Measurements from ENCODE around the gene EHBP1L1. TPM values are rescaled to one million over a fixed set of nuclear protein-coding genes. Genes with fewer than 3 reads are reported as not detected.

EHBP1L1 gene
- polyA plus RNA-seq, 1 donor (not counting 4 experiments of a cell fraction or from before 2014, with no cell fraction given): 10.4 TPM

- Histone ChIP-seq H4K20me1 (ENCODE audit: control insufficient read depth, extremely low read depth, insufficient read depth, low read length) (no peaks in the 10 kb centered on the region), H3K27me3 (ENCODE audit: control insufficient read depth, extremely low read depth, insufficient read depth, low read length) (no peaks in the 10 kb centered on the region), H3K9ac (ENCODE audit: control insufficient read depth, extremely low read depth, insufficient read depth, low read length) (no peak overlapping the region), H3K4me2 (ENCODE audit: control insufficient read depth, extremely low read depth, insufficient read depth, low read depth, low read length) (no peak overlapping the region), H3K9me1 (ENCODE audit: control insufficient read depth, extremely low read depth, insufficient read depth, low read length) (no peaks in the 10 kb centered on the region), H3K4me1 (ENCODE audit: control insufficient read depth, extremely low read depth, insufficient read depth, low read length) (peaks cover 3% of the 10 kb centered on the region), H2AFZ (ENCODE audit: control insufficient read depth, low read length) (no peak overlapping the region), H3K27ac (ENCODE audit: control insufficient read depth, insufficient read depth, low read length) (no peak overlapping the region), H3K4me3 (ENCODE audit: control insufficient read depth in 2 of 3, extremely low read depth in 1 of 3, insufficient read depth in 2 of 3, low read depth in 1 of 3, low read length in 3 of 3) (no peak overlapping the region), H3K79me2 (ENCODE audit: control insufficient read depth, insufficient read depth, low read length) (no peaks in the 10 kb centered on the region), H3K9me3 (ENCODE audit: control insufficient read depth, low read depth, low read length) (no peaks in the 10 kb centered on the region), H3K36me3 (ENCODE audit: control insufficient read depth in 2 of 2, extremely low read depth in 1 of 2, insufficient read depth in 2 of 2, low read length in 2 of 2) (no peaks in the 10 kb centered on the region)
- dilution Hi-C loops (cut with MboI; ENCODE audit: extremely low pct_ligation_motif_present, low sequenced_read_pairs): no loop called here
- TF ChIP-seq EZH2 (IDR thresholded peaks at IDR 0.05; ENCODE audit: low read length): no peak
- DNase-seq (ENCODE audit: low read depth, low spot score) (no peak), FAIRE-seq (no peak)
Observed at GRCh38 chr11:65547446-65548125, 28.3 kb upstream of the EHBP1L1 start.

GRCh38 chr11:65548395-65548794, 27.5 kb upstream of the EHBP1L1 start:
- no peaks in the 10 kb centered on the region for H3K27me3 ChIP-seq (ENCODE audit: control insufficient read depth, extremely low read depth, insufficient read depth, low read length)
- no peak overlapping the region for H3K9ac ChIP-seq (ENCODE audit: control insufficient read depth, extremely low read depth, insufficient read depth, low read length)
- H3K9me3 ChIP-seq (ENCODE audit: control insufficient read depth, low read depth, low read length): no peaks in the 10 kb centered on the region
- no peak overlapping the region for H2AFZ ChIP-seq (ENCODE audit: control insufficient read depth, low read length)
- dilution Hi-C loops (cut with MboI; ENCODE audit: extremely low pct_ligation_motif_present, low sequenced_read_pairs): no loop called here
- no peak overlapping the region for H3K4me3 ChIP-seq (ENCODE audit: control insufficient read depth in 2 of 3, extremely low read depth in 1 of 3, insufficient read depth in 2 of 3, low read depth in 1 of 3, low read length in 3 of 3)
- no peak overlapping the region for H3K27ac ChIP-seq (ENCODE audit: control insufficient read depth, insufficient read depth, low read length)
- no peaks in the 10 kb centered on the region for H4K20me1 ChIP-seq (ENCODE audit: control insufficient read depth, extremely low read depth, insufficient read depth, low read length)
- no peak overlapping the region for H3K4me2 ChIP-seq (ENCODE audit: control insufficient read depth, extremely low read depth, insufficient read depth, low read depth, low read length)
- TF ChIP-seq EZH2 (IDR thresholded peaks at IDR 0.05; ENCODE audit: low read length) (no peak), CTCF (optimal IDR thresholded peaks at IDR 0.05 in 1 of 3, IDR thresholded peaks at IDR 0.05 in 1 of 3, conservative IDR thresholded peaks at IDR 0.05 in 1 of 3; ENCODE audit: extremely low read depth in 1 of 3, insufficient read depth in 2 of 3, low read length in 3 of 3) (no peak)
- no peaks in the 10 kb centered on the region for H3K36me3 ChIP-seq (ENCODE audit: control insufficient read depth in 2 of 2, extremely low read depth in 1 of 2, insufficient read depth in 2 of 2, low read length in 2 of 2)
- H3K4me1 ChIP-seq (ENCODE audit: control insufficient read depth, extremely low read depth, insufficient read depth, low read length): peaks cover 3% of the 10 kb centered on the region
- FAIRE-seq (no peak), DNase-seq (ENCODE audit: low read depth, low spot score) (no peak)
- H3K9me1 ChIP-seq (ENCODE audit: control insufficient read depth, extremely low read depth, insufficient read depth, low read length): no peaks in the 10 kb centered on the region
- no peaks in the 10 kb centered on the region for H3K79me2 ChIP-seq (ENCODE audit: control insufficient read depth, insufficient read depth, low read length)

- Histone ChIP-seq H3K9me3 (ENCODE audit: control insufficient read depth, low read depth, low read length) (no peaks in the 10 kb centered on the region), H3K9me1 (ENCODE audit: control insufficient read depth, extremely low read depth, insufficient read depth, low read length) (no peaks in the 10 kb centered on the region), H3K4me2 (ENCODE audit: control insufficient read depth, extremely low read depth, insufficient read depth, low read depth, low read length) (no peak overlapping the region), H3K4me1 (ENCODE audit: control insufficient read depth, extremely low read depth, insufficient read depth, low read length) (peaks cover 3% of the 10 kb centered on the region), H2AFZ (ENCODE audit: control insufficient read depth, low read length) (no peak overlapping the region), H3K27me3 (ENCODE audit: control insufficient read depth, extremely low read depth, insufficient read depth, low read length) (no peaks in the 10 kb centered on the region), H4K20me1 (ENCODE audit: control insufficient read depth, extremely low read depth, insufficient read depth, low read length) (no peaks in the 10 kb centered on the region), H3K79me2 (ENCODE audit: control insufficient read depth, insufficient read depth, low read length) (no peaks in the 10 kb centered on the region), H3K9ac (ENCODE audit: control insufficient read depth, extremely low read depth, insufficient read depth, low read length) (no peak overlapping the region), H3K36me3 (ENCODE audit: control insufficient read depth in 2 of 2, extremely low read depth in 1 of 2, insufficient read depth in 2 of 2, low read length in 2 of 2) (no peaks in the 10 kb centered on the region), H3K27ac (ENCODE audit: control insufficient read depth, insufficient read depth, low read length) (no peak overlapping the region), H3K4me3 (ENCODE audit: control insufficient read depth in 2 of 3, extremely low read depth in 1 of 3, insufficient read depth in 2 of 3, low read depth in 1 of 3, low read length in 3 of 3) (no peak overlapping the region)
- TF ChIP-seq EZH2 (IDR thresholded peaks at IDR 0.05; ENCODE audit: low read length) (no peak), CTCF (optimal IDR thresholded peaks at IDR 0.05 in 1 of 3, IDR thresholded peaks at IDR 0.05 in 1 of 3, conservative IDR thresholded peaks at IDR 0.05 in 1 of 3; ENCODE audit: extremely low read depth in 1 of 3, insufficient read depth in 2 of 3, low read length in 3 of 3) (no peak)
- dilution Hi-C loops (cut with MboI; ENCODE audit: extremely low pct_ligation_motif_present, low sequenced_read_pairs): no loop called here
- DNase-seq (ENCODE audit: low read depth, low spot score) (no peak), FAIRE-seq (no peak)
Observed at GRCh38 chr11:65549096-65549495, 26.8 kb upstream of the EHBP1L1 start.
